ENCODE data around the gene CSTF2T.

GRCh38 chr10:51729822-51730555 is 30.6 kb upstream of the CSTF2T start:
- TF ChIP-seq CTCF (IDR thresholded peaks at IDR 0.05) (no peak), EP300 (IDR thresholded peaks at IDR 0.05) (no peak)
